ENCODE results near the gene LIX1L. TPM values are rescaled to one million over a fixed set of nuclear protein-coding genes. Genes with fewer than 3 reads are reported as not detected.

The LIX1L gene
- total and polyA plus RNA-seq, 2 of the 13 experiments (the other 11 are each of a cell fraction or from before 2014, with no cell fraction given), result 8.1 to 24.9 TPM

GRCh38 chr1:145960468-145961108 lies 2.8 kb upstream of the LIX1L start (continued):
- no peak for TF ChIP-seq MIER2 (CRISPR knock-in tag; IDR thresholded peaks at IDR 0.05)
- TF ChIP-seq CHD2 (IDR thresholded peaks at IDR 0.05; ENCODE audit: low read depth, low read length), result no peak
- TF ChIP-seq CAMTA2 (CRISPR knock-in tag; IDR thresholded peaks at IDR 0.05; ENCODE audit: borderline replicate concordance), result no peak
- TF ChIP-seq PHF8 (CRISPR knock-in tag; IDR thresholded peaks at IDR 0.05), result peak; percentile 60
- no peak for TF ChIP-seq KAT2B (IDR thresholded peaks at IDR 0.05; ENCODE audit: borderline replicate concordance, low read depth, low read length)
- TF ChIP-seq ZNF589 (CRISPR knock-in tag; conservative IDR thresholded peaks at IDR 0.05), result no peak
- TF ChIP-seq ZFP37 (CRISPR knock-in tag; IDR thresholded peaks at IDR 0.05; ENCODE audit: borderline replicate concordance), result no peak; the same call in 1 of the 2 replicates
- TF ChIP-seq ZBTB10 (CRISPR knock-in tag; IDR thresholded peaks at IDR 0.05; ENCODE audit: borderline replicate concordance), result no peak
- TF ChIP-seq ATF1 (CRISPR knock-in tag; IDR thresholded peaks at IDR 0.05), result peak; percentile 60
- TF ChIP-seq ATRX (CRISPR knock-in tag; IDR thresholded peaks at IDR 0.05; ENCODE audit: borderline replicate concordance), result no peak
- peak; percentile 49; the same call in 1 of the 2 replicates for TF ChIP-seq SALL1 (CRISPR knock-in tag; IDR thresholded peaks at IDR 0.05)
- TF ChIP-seq PHB2 (IDR thresholded peaks at IDR 0.05; ENCODE audit: partially characterized antibody), result no peak
- TF ChIP-seq KAT8 (CRISPR knock-in tag; IDR thresholded peaks at IDR 0.05), result peak; percentile 61
- no peak for TF ChIP-seq BCL3 (CRISPR knock-in tag; IDR thresholded peaks at IDR 0.05)
- TF ChIP-seq IRF9 (CRISPR knock-in tag; IDR thresholded peaks at IDR 0.05; ENCODE audit: borderline replicate concordance), result 0 out of 2 replicates have a peak, but pooled peaks have one; percentile 35
- no peak for TF ChIP-seq NFYB (CRISPR knock-in tag; IDR thresholded peaks at IDR 0.05)
- 0 out of 2 replicates have a peak, but pooled peaks have one; percentile 24 for TF ChIP-seq ETV6 (CRISPR knock-in tag; conservative IDR thresholded peaks at IDR 0.05)
- TF ChIP-seq SYNCRIP (IDR thresholded peaks at IDR 0.05; ENCODE audit: insufficient read depth, low read depth, low read length), result no peak

Measured in HepG2 (cell line).